GM12892 (cell line): ENCODE results near the gene HSPA12B.
A peak's percentile ranks its signal among the peaks of the same experiment; 100 is the strongest.

ENCODE experiments used
- DNase-seq: peaks from one replicate; pipeline ENCODE4 v3.0.0; 2011; ENCODE audit not compliant: insufficient read length
- FAIRE-seq: peaks from 2 replicates; lab custom pipeline; 2011; peaks lifted over from hg19 to GRCh38; lab: Jason Lieb, UNC
- POLR2A ChIP-seq: IDR thresholded peaks from 2 replicates; pipeline ENCODE4 v1.6.1; 2011; ENCODE audit warnings: low read depth, low read length, control low read depth
- POLR2AphosphoS5 ChIP-seq: IDR thresholded peaks from 2 replicates; pipeline ENCODE4 v1.6.1; 2011; ENCODE audit warnings: low read depth, low read length, control low read depth
- TAF1 ChIP-seq: IDR thresholded peaks from 2 replicates; pipeline ENCODE4 v1.6.1; 2011; ENCODE audit warnings: low read depth, mild to moderate bottlenecking, control low read depth, low read length, borderline replicate concordance

HSPA12B gene

DNA sequence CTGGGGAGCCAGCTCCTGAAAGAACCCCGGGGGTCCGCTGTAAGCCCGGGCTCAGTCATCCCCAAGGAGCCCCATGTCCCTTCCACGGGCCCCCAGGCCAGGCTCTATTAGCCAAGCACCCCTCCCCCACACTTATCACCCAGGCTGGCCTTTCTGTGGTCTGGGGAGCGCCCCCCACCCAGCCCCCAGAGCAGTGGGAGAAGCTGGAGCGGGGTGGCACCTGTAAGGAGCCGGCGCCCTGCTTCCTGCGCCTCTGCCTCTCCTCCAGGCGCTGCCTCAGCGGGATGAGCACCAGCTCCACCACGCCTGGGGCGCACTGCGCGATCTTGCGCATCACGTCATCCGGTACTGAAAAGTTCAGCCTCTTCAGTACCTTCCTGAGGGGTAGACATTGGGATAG, 46.5 kb downstream of the HSPA12B start:
- no peak for TF ChIP-seq POLR2AphosphoS5
- TF ChIP-seq POLR2A = no peak
- no peak for TF ChIP-seq TAF1
- FAIRE-seq (no peak), DNase-seq (no peak)

DNA sequence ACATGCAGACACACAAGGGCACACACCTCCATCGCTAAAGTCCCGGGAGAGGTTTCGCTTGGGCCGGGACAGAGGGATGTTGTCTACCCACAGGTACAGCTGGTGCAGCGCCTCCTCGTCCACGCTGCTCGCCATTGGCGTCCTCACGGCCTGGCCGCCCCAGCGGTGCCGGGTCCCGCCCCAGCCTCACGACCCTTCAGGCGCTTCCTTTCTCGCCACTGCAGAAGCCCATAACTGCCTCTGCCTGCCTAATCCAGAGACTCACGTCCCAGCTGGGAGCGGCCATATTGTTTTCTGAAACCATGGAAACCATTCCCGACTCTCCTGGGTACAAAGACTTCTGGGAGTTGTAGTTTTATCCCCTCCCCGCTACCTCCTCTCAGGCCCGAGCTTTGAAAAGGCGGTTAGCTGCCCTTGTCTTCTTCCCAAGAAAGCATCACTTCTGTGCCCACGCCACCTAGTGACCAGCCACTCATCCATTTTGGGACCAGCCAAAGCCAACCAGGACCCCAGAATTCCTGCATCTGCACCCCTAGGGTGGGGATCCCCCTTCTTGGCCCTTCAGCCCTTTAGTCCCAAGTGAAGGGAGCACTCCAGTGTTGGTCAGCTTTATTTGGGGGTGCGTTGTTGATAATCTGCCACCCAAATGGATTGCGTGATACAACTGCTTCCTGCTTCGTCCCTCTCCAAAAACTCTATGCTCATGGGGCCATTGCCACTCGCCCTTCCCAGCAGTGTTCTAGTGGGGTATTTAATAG, 48.8 kb downstream of the HSPA12B start, which contains the start of gene SPEF1:
Gene SPEF1 (minus strand): TSS at position 296 of the 758 bp plus-strand sequence. CDS start 161 bp downstream, at position 135.
- peak; percentile 84 for DNase-seq
- peak; percentile 94 for FAIRE-seq
- TF ChIP-seq TAF1 (no peak), POLR2AphosphoS5 (no peak), POLR2A (no peak; the same call in 1 of the 2 replicates)

DNA sequence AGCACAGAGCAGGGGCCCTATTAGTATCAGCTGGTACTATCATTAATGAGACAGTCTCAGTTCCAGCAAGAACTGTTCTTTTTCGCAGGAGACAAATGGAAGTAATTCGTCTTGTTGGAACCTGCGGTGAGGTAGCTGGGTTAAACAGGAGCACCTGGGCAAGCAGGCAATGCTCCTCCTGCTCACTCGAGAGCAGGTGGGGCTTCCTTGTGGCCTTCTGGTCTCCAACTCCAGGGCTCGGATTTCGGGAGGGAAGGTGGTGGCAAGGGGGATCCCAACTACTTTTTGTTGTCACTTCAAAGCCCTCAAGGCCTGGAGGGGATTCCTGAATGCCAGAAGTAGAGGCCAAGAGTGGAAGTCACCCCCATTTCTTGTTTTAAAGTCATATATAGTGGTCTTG, 50.1 kb downstream of the HSPA12B start:
- DNase-seq (no peak), FAIRE-seq (no peak)

DNA sequence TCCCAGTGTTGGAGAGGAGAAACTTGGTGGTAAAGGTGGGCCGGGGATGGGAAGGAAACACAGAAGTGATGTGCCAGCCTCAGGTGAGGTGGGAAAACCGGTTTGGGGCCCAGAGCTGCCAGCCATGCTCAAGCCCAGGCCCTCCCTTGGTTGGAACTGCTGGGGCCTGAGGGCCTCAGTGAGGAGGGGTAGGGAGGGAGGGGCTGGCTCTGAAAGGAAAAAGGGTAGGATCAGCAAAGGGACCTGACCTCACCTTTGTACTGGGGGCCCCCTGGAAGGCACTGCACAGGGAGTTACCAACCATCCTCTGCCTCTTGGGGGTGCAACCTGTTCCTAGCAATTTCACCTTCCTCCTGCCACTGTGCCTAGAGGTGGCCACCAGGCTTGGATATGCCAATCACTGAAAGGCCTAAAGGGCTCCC, 50.6 kb downstream of the HSPA12B start:
- TF ChIP-seq POLR2AphosphoS5 = no peak
- no peak for TF ChIP-seq POLR2A
- no peak for TF ChIP-seq TAF1
- FAIRE-seq (no peak), DNase-seq (no peak)

More for the DNA sequence above, 50.1 kb downstream of the HSPA12B start:
- TF ChIP-seq POLR2A = no peak
- no peak for TF ChIP-seq TAF1
- no peak for TF ChIP-seq POLR2AphosphoS5

DNA sequence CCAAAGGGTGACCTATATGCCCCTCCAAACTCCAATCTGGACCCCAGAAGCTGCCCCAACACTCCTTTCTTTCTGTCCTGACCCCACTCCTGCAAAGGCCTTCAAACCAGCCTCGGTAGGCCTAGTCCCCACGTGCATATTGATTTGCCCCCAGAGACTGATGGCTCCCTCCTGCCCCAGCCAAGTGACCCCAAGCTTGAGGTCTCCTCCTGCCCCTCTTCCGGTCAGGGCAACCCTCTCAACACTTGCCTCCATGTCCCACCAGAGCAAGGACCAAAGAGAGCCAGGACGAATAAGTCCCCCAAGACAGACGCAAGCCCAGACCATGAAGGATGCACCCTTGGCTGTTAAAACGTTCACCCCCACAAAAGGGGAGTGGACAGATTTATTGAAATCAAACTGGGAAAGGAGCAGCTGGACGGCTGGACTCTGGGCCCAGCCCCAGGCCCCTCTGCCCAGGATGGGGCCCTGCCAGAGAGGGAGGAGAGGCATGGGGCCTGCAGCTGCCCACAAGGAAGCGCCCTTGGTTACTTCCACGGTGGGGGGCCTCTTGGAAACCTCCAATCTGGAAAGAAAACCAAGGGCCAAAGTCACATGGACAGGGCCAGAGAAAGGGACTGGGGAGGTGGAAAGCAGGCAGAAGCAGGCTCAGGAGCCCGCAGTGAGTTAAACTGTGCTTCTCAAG, 51.2 kb downstream of the HSPA12B start:
- DNase-seq (no peak), FAIRE-seq (no peak)
- TF ChIP-seq POLR2AphosphoS5 (no peak; the same call in 1 of the 2 replicates), TAF1 (no peak), POLR2A (no peak; the same call in 1 of the 2 replicates)

DNA sequence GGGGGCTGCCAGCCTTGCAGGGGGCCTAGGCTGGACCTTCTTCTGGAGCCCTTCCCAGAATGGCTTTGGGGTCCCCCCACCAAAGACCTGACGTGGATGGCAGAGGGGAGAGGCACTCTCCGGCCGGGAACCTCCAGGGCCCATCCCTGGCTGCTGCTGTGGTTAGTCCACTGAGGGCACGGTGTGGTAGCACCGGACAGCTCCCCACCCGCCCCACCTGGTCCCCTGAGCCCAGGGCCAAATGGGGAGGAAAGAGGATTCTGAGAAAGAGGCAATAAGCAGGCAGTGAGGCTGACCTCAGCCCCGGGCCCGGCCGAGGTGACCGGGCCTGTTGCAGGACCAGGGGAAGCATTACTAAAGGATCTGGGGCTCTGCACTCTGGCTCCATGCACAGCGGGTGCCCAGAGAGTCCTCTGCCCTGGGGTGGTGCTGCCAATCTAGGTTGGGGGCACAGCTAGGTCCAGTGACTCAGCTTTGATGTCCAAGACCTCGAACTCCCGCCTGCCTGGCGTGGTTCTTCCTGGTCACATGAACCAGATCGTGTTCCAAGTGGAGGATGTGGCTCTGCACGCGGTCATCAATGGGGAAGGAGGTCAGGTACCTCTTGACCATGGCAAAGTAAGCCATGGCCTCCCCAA, 51.9 kb downstream of the HSPA12B start:
- FAIRE-seq (no peak), DNase-seq (no peak)
- TF ChIP-seq TAF1 = no peak
- no peak for TF ChIP-seq POLR2A
- no peak for TF ChIP-seq POLR2AphosphoS5

DNA sequence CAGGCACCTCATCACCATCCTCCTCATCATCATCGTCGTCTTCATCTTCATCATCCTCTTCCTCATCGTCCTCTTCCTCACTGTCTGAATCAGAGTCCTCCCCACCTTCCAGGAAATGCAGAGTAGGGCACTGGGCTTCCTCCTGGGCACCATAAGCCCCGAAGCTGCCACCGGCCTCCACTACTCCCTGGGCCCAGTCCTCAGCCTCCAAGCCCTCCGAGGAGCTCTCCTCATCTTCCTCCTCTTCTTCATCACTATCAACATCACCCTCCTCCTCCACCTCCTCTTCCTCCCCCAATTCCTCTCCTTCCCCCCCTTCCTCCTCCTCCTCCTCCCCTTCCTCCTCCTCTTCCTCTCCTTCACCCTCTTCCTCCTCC, 52.4 kb downstream of the HSPA12B start:
- no peak for DNase-seq

DNA sequence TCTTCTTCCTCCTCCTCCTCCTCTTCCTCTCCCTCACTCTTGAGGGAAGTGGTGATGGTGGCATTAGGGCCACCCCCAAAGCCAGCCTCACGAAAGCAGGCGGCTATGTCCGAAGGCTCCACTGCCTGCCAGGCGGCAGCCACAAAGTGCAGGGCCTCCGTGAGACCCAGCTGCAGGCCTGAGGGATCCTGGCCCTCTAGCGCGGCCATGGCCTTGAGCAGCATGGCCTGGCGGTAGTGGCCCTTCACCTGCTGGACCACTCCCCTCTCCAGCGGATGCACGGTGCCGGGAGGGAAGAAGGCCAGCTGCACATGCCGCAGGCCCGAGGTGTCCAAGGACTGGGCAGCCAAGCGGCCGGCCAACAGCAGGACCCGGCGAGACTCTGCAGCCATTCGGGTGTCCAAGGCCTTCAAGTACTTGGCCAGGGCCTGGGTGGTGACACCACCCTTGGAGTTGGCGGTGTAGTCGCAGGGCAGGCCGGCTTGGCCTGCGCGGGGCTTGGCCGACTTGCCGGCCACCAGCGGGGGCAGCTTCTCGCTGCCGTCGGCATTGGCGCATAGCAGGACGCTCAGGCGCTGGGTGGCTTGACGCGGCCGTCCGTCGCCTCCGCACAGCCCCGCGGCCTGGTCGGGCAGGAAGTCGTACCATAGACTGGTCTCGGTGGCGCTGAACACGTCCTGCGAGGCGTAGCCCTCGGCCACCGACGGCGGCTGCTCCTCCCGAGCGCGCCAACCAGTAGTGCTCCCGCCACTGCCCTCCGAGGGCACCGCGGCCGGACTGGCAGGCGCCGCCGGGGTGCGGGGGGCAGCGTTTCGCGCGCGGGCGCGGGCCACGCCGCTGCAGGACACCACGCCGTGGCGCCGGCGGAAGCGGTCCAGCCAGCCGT, 53.0 kb downstream of the HSPA12B start:
- DNase-seq (no peak), FAIRE-seq (no peak)
- TF ChIP-seq POLR2AphosphoS5 (no peak), TAF1 (no peak), POLR2A (no peak)

More for the DNA sequence above, 52.4 kb downstream of the HSPA12B start:
- no peak for FAIRE-seq
- no peak; the same call in 1 of the 2 replicates for TF ChIP-seq POLR2A
- TF ChIP-seq TAF1 = no peak
- TF ChIP-seq POLR2AphosphoS5 = no peak

DNA sequence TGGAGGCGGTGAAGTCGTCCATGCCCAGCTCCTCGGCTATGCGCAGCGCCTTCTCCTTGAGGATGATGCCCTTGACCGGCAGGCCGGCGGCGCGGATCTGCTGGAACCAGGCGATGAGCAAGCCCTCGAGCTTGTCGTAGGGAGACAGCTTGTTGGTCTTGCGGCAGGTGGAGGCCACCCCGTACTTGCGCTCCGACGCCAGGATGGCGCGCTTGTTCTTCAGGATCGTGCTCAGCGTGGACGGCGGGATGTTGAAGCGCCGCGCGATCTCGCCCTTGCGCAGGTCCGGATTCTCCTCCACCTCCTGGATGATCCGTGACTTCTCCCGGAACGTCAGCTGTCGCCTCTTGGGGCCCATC, 53.6 kb downstream of the HSPA12B start:
- no peak for FAIRE-seq
- TF ChIP-seq TAF1 (no peak), POLR2AphosphoS5 (no peak), POLR2A (no peak)
- peak; percentile 50 for DNase-seq

DNA sequence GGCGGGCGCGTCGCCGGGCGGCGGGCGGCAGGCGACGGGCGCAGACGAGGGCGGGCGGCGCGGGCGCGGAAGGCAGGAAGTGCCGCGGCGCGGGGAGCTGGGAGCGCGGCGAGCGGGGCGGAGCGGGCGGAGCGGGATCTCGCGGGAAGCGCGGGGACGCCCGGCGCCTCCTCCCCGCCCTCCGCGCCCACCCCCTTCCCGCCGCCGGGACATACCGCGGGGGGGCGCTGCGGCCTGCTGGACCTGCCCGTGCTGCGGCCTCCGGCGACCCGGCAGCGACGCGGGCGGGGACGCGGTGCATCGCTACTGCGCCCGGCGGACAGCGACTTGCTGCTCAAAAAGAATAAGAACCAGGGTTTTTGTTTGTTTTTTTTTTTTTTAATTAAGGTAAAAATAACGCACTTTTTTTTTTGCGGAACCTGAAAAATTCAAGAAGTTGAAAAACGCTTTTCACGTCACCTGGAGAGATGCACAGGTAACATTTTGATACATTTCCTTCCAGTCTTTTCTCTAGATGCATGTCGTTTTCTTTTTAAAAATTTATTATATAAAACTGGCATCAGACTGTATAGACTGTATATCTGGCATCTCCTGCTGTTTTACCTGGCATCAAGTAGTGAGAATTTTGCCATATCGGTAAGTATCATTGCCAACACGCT, 54.3 kb downstream of the HSPA12B start, which contains the start of gene CENPB:
Gene CENPB (minus strand): TSS at position 76 of the 659 bp plus-strand sequence. CDS start 257 bp downstream, outside the sequence.
- DNase-seq (peak; percentile 95), FAIRE-seq (peak; percentile 92)
- TF ChIP-seq POLR2AphosphoS5 (no peak), POLR2A (peak; percentile 56; the same call in 1 of the 2 replicates), TAF1 (no peak)
